K562 (cell line): ENCODE results near the gene EXT2. TPM values are rescaled to one million over a fixed set of nuclear protein-coding genes. Genes with fewer than 3 reads are reported as not detected.
A peak's percentile ranks its signal among the peaks of the same experiment; 100 is the strongest.

Experiments used
- CBFA2T2 ChIP-seq: fragments of 450-650 bp; conservative IDR thresholded peaks from 2 replicates; pipeline ENCODE4 v1.6.1; 2017; ENCODE audit warnings: mild to moderate bottlenecking
- FOXO4 ChIP-seq: fragments of 450-650 bp; formaldehyde crosslinking; IDR thresholded peaks from 2 replicates; pipeline ENCODE4 v1.4.0; 2020; ENCODE audit warnings: mild to moderate bottlenecking, moderate library complexity
- GABPA ChIP-seq: fragments of 200-800 bp; sonication (Bioruptor generic); conservative IDR thresholded peaks from 2 replicates; pipeline ENCODE4 v1.6.1; 2016; ENCODE audit warnings: low read depth, missing genetic modification characterization, missing compliant biosample characterization
- GTF2B ChIP-seq: IDR thresholded peaks from 2 replicates; pipeline ENCODE4 v1.6.1; 2011; ENCODE audit not compliant: insufficient read length; ENCODE audit errors: extremely low read depth
- NFXL1 ChIP-seq: fragments of 450-650 bp; formaldehyde crosslinking; IDR thresholded peaks from 2 replicates; pipeline ENCODE4 v1.4.0; 2021; ENCODE audit warnings: mild to moderate bottlenecking
- PRDM10 ChIP-seq: fragments of 450-650 bp; IDR thresholded peaks from 2 replicates; pipeline ENCODE4 v1.6.1; 2018; ENCODE audit not compliant: partially characterized antibody
- RAD21 ChIP-seq, 2 experiments: fragments of 250-450 bp in 1 of 2; fragments of 450-650 bp in 1 of 2; sonication (Bioruptor Pico) in 1 of 2; formaldehyde crosslinking in 1 of 2; IDR thresholded peaks in 1 of 2; conservative IDR thresholded peaks in 1 of 2; 2 replicates each; pipeline versions ENCODE4 v1.4.0 to v1.8.0; 2020 to 2022; ENCODE audit warnings: mild to moderate bottlenecking in 2 of 2, moderate library complexity in 1 of 2
- RFX5 ChIP-seq: IDR thresholded peaks from 2 replicates; pipeline ENCODE4 v1.6.1; 2011; ENCODE audit warnings: low read depth, mild to moderate bottlenecking, improper control_type of control experiment, low read length
- SMARCA4 ChIP-seq: fragments of 450-650 bp; IDR thresholded peaks from 2 replicates; pipeline ENCODE4 v1.6.1; 2016
- STAG1 ChIP-seq: sonication (generic); formaldehyde crosslinking; IDR thresholded peaks from 2 replicates; pipeline ENCODE4 v1.5.0; 2020; ENCODE audit warnings: missing genetic modification reagents, borderline replicate concordance
- TAF15 ChIP-seq: fragments of 200-400 bp; formaldehyde crosslinking; IDR thresholded peaks from 2 replicates; pipeline ENCODE4 v1.6.1; 2017; ENCODE audit warnings: mild to moderate bottlenecking, low read depth, low read length, moderate library complexity
- TCF3 ChIP-seq: sonication (generic); formaldehyde crosslinking; IDR thresholded peaks from 2 replicates; pipeline ENCODE4 v1.4.0; 2020; ENCODE audit warnings: mild to moderate bottlenecking, missing genetic modification reagents
- U2AF1 ChIP-seq: fragments of 200-400 bp; formaldehyde crosslinking; optimal IDR thresholded peaks from 2 replicates; pipeline ENCODE3; 2017; ENCODE audit warnings: mild to moderate bottlenecking, low read depth, low read length, moderate library complexity
- XRCC4 ChIP-seq: IDR thresholded peaks from one replicate; pipeline ENCODE4 v1.6.1; 2011; ENCODE audit not compliant: insufficient read depth, insufficient read length; ENCODE audit errors: extremely low read depth
- YY1 ChIP-seq, 3 experiments: IDR thresholded peaks; 2 replicates each; pipeline ENCODE4 v1.6.1; 2011; ENCODE audit warnings: low read length in 2 of 3, mild to moderate bottlenecking in 2 of 3, moderate library complexity in 2 of 3, borderline replicate concordance in 1 of 3, control low read depth in 1 of 3, low read depth in 1 of 3; ENCODE audit not compliant: insufficient read depth in 3 of 3, insufficient replicate concordance in 2 of 3, control insufficient read depth in 1 of 3, insufficient read length in 1 of 3; ENCODE audit errors: extremely low read depth in 1 of 3
- ZC3H8 ChIP-seq: fragments of 450-650 bp; IDR thresholded peaks from 2 replicates; pipeline ENCODE4 v1.6.1; 2017
- ZNF12 ChIP-seq: sonication (generic); formaldehyde crosslinking; IDR thresholded peaks from 2 replicates; pipeline ENCODE4 v1.4.0; 2020; ENCODE audit warnings: mild to moderate bottlenecking, missing genetic modification reagents
- ZNF384 ChIP-seq: IDR thresholded peaks from 2 replicates; pipeline ENCODE4 v1.6.1; 2012; ENCODE audit warnings: low read depth, low read length, improper control_type of control experiment
- ZNF511 ChIP-seq: sonication (generic); formaldehyde crosslinking; IDR thresholded peaks from 2 replicates; pipeline ENCODE4 v1.8.0; 2022; ENCODE audit warnings: mild to moderate bottlenecking, missing genetic modification reagents
- ZNF668 ChIP-seq: fragments of 250-450 bp; sonication (Bioruptor Pico); IDR thresholded peaks from 2 replicates; pipeline ENCODE4 v1.8.0; 2022; ENCODE audit warnings: mild to moderate bottlenecking, inconsistent platforms
- polyA plus RNA-seq, 8 experiments: library from polyadenylated mRNA; depleted of rRNA in 4 of 8; stranded (reverse) in 5 of 8; unstranded in 3 of 8; fragments of >200 nt; fragmentation: Nextera tagmentation in 2 of 8; fragmentation: Illumina TruSeq in 1 of 8; extraction: Ambion mirVana in 2 of 8; extraction: Trizol in 1 of 8; gene quantifications; 2 replicates each; pipeline versions ENCODE4 v1.2.1 to v1.2.3, GENCODE V29; 2011 to 2014; ENCODE audit warnings: inconsistent platforms in 1 of 8, missing spikeins in 1 of 8
- total RNA-seq, 7 experiments: library from RNA; depleted of rRNA in 6 of 7; stranded (reverse); fragments of >200 nt in 6 of 7; fragmentation: Illumina TruSeq in 2 of 7; extraction: Trizol in 2 of 7; gene quantifications; 2 replicates each; pipeline versions ENCODE4 v1.2.1 to v1.2.3, GENCODE V29; 2011 to 2021; ENCODE audit warnings: low replicate concordance in 1 of 7

Gene EXT2
- total and polyA plus RNA-seq, 9 of the 15 experiments (the other 6 are each of a cell fraction or from before 2014, with no cell fraction given): 7.5 to 52.1 (median 38.1) TPM

GRCh38 chr11:44065841-44066731 lies 29.4 kb upstream of the EXT2 start, which contains the start of gene ACCS (continued):
- peak; percentile 48 for TF ChIP-seq U2AF1
- TF ChIP-seq NFXL1: no peak
- no peak for TF ChIP-seq XRCC4
- no peak for TF ChIP-seq TAF15
- TF ChIP-seq PRDM10: peak; percentile 50
- TF ChIP-seq YY1 (IDR thresholded peaks at IDR 0.05; ENCODE audit: borderline replicate concordance in 1 of 3, control insufficient read depth in 1 of 3, extremely low read depth in 1 of 3, insufficient read depth in 3 of 3, insufficient read length in 1 of 3, insufficient replicate concordance in 2 of 3, low read depth in 1 of 3, low read length in 2 of 3): peak in 2 of 3 experiments; percentile 66 to 77
- 0 out of 4 replicates have a peak, but pooled peaks of 1 of the 2 experiments have one; percentile 18 for TF ChIP-seq RAD21 (CRISPR knock-in tag; conservative IDR thresholded peaks at IDR 0.05 in 1 of 2, IDR thresholded peaks at IDR 0.05 in 1 of 2)
- TF ChIP-seq ZNF12 (CRISPR knock-in tag): no peak; the same call in 1 of the 2 replicates
- peak; percentile 52 for TF ChIP-seq SMARCA4
- peak; percentile 71; the same call in 1 of the 2 replicates for TF ChIP-seq ZNF511 (CRISPR knock-in tag)
- peak; percentile 48 for TF ChIP-seq GABPA (tag)
- TF ChIP-seq GTF2B: peak; percentile 43
- no peak for TF ChIP-seq RFX5
- TF ChIP-seq FOXO4: no peak
- no peak for TF ChIP-seq ZC3H8
- TF ChIP-seq CBFA2T2: 0 out of 2 replicates have a peak, but pooled peaks have one; percentile 14
- no peak for TF ChIP-seq STAG1
- peak; percentile 25; the same call in 1 of the 2 replicates for TF ChIP-seq TCF3
- TF ChIP-seq ZNF668 (CRISPR knock-in tag): peak; percentile 62; the same call in 1 of the 2 replicates
- 0 out of 2 replicates have a peak, but pooled peaks have one; percentile 18 for TF ChIP-seq ZNF384
